ENCODE measurements around the gene PEX11G. TPM values are rescaled to one million over a fixed set of nuclear protein-coding genes. Genes with fewer than 3 reads are reported as not detected.

The PEX11G gene
- total and polyA plus RNA-seq, 2 of the 8 experiments (the other 6 are each of a cell fraction or from before 2014, with no cell fraction given) = 2.1 to 4.3 TPM

DNA sequence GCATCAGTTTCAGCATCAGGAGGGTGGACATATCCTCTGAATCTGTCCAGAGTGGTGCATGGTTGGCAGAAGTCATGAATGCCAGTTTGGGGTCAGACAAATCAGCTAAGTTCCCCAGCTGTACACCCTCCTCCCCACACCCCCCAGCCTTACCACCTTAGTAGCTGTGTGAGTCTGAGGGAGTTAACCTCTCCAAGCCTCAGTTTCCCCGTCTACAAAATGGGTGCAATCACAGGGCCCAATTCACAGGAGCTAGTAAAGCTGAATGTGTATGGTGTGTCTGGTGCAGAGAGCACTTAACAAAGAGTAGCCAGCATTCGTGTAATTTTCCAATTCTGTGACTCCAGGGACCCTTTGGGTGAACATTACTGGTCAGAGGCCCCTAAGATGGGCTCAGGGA lies 13.7 kb upstream of the PEX11G start:
- peaks cover 0 to 5% of the 10 kb centered on the region in 2 experiments; a peak in 1 of 4 replicates for H3K9me3 ChIP-seq (ENCODE audit: insufficient read depth in 2 of 2, low read depth in 1 of 2, low read length in 1 of 2)
- no peaks in the 10 kb centered on the region for H3K36me3 ChIP-seq (ENCODE audit: control insufficient read depth in 2 of 4, insufficient read depth in 4 of 4, low read length in 3 of 4)
- no peak overlapping the region for H3K4ac ChIP-seq (replicated peaks; ENCODE audit: insufficient read length, low read depth, low read length)
- H3K18ac ChIP-seq (ENCODE audit: extremely low read depth, low read length) = no peak overlapping the region
- no peak overlapping the region for H2AK5ac ChIP-seq (ENCODE audit: low read depth, low read length)
- H4K8ac ChIP-seq (ENCODE audit: extremely low read depth, insufficient read depth, low read length) = no peak overlapping the region
- no peak overlapping the region for H2AFZ ChIP-seq (ENCODE audit: low read length)
- ChIA-PET CTCF (ENCODE audit: partially characterized antibody) (interaction anchor here (0.9 to 1.5 kb wide), 2 partner anchors 8 to 40 kb away, joined by 3 to 4 read pairs; no protein-coding TSS in a partner anchor), POLR2A (ENCODE audit: partially characterized antibody) (no interaction called here)
- H3K4me2 ChIP-seq (ENCODE audit: insufficient read depth in 1 of 2, low read depth in 2 of 2, low read length in 2 of 2) = no peak overlapping the region
- DNase-seq (ENCODE audit: low read depth in 1 of 2, low spot score in 2 of 2) (no peak), FAIRE-seq (no peak)
- no peak overlapping the region for H3K56ac ChIP-seq (replicated peaks; ENCODE audit: insufficient read length, low read depth, low read length)
- peaks cover 0 to 13% (median 10%) of the 10 kb centered on the region in 4 experiments; a peak in 5 of 7 replicates for H3K4me1 ChIP-seq (replicated peaks in 1 of 4; ENCODE audit: control insufficient read depth in 3 of 4, insufficient read depth in 4 of 4, low read length in 3 of 4)
- H3K23ac ChIP-seq (ENCODE audit: insufficient read length) = no peak overlapping the region
- no peak overlapping the region for H2BK12ac ChIP-seq (ENCODE audit: low read depth, low read length)
- no peaks in the 10 kb centered on the region for H4K20me1 ChIP-seq (replicated peaks in 1 of 2; ENCODE audit: control insufficient read depth in 1 of 2, insufficient read depth in 2 of 2, low read length in 2 of 2)
- no peak overlapping the region for H3K4me3 ChIP-seq (ENCODE audit: extremely low read depth in 1 of 4, insufficient read depth in 2 of 4, low read depth in 3 of 4, low read length in 4 of 4)
- H3K79me1 ChIP-seq (ENCODE audit: low read depth, low read length) = no peaks in the 10 kb centered on the region
- no peak overlapping the region for H2BK5ac ChIP-seq (ENCODE audit: low read depth, low read length)
- no peak overlapping the region for H4K91ac ChIP-seq (replicated peaks; ENCODE audit: insufficient read length, low read length)
- H3K27me3 ChIP-seq (replicated peaks in 1 of 4; ENCODE audit: control insufficient read depth in 3 of 4, extremely low read depth in 1 of 4, insufficient read depth in 3 of 4, low read length in 3 of 4) = peaks cover 1 to 33% (median 25%) of the 10 kb centered on the region in 4 experiments
- H3K27ac ChIP-seq (ENCODE audit: low read depth, low read length) = no peak overlapping the region
- no peak overlapping the region for H4K5ac ChIP-seq (ENCODE audit: insufficient read length, low read depth, low read length)
- H3K79me2 ChIP-seq (ENCODE audit: control insufficient read depth in 1 of 2, insufficient read depth in 2 of 2, low read length in 2 of 2) = no peaks in the 10 kb centered on the region
- H2BK120ac ChIP-seq (replicated peaks; ENCODE audit: low read depth, low read length) = no peak overlapping the region
- 43% methylated on average over 2 of the region's 2 CpGs; no CpG with 5 or more reads in 1 of the 2 experiments for WGBS, 2 experiments (ENCODE audit: extremely low coverage in 1 of 2, insufficient coverage in 1 of 2, insufficient read length in 1 of 2, insufficient replicate concordance in 2 of 2, low coverage in 1 of 2, low lambda C conversion rate in 2 of 2, missing lambda C conversion rate in 1 of 2)
- no peak overlapping the region for H2BK15ac ChIP-seq (ENCODE audit: low read length)
- H3K14ac ChIP-seq (ENCODE audit: insufficient read length) = no peak overlapping the region
- no peak overlapping the region for H3K9ac ChIP-seq (replicated peaks in 1 of 4; ENCODE audit: extremely low read depth in 1 of 4, low read depth in 3 of 4, low read length in 3 of 4)
- TF ChIP-seq KDM1A (IDR thresholded peaks at IDR 0.05; ENCODE audit: borderline replicate concordance, low read length) (peak; percentile 48; the same call in 1 of the 2 replicates), CBX8 (IDR thresholded peaks at IDR 0.05; ENCODE audit: borderline replicate concordance, low read depth, low read length) (no peak)
- peaks cover 14% of the 10 kb centered on the region; the same call in 1 of the 2 replicates for H3K23me2 ChIP-seq (ENCODE audit: low read depth, low read length)
- no peak overlapping the region for H2BK20ac ChIP-seq (ENCODE audit: low read length)
